Measurements from ENCODE around the gene FGFR1OP2.

The FGFR1OP2 gene

GRCh38 chr12:26928661-26929060 is 9.6 kb upstream of the FGFR1OP2 start:
- ChIA-PET CTCF (no interaction called here), POLR2A (no interaction called here)
- no peak overlapping the region for H3K27ac ChIP-seq (ENCODE audit: extremely low read depth, low read depth, low read length)
- H3K9me3 ChIP-seq (ENCODE audit: control insufficient read depth, insufficient read depth, low read depth, low read length), result no peaks in the 10 kb centered on the region
- TF ChIP-seq ZNF513 (tag by site-specific recombination; IDR thresholded peaks at IDR 0.05) (no peak), ZIC2 (tag by site-specific recombination; IDR thresholded peaks at IDR 0.05) (no peak), ZNF600 (tag by site-specific recombination; IDR thresholded peaks at IDR 0.05) (no peak), ZNF701 (tag by site-specific recombination; IDR thresholded peaks at IDR 0.05) (no peak), GLIS2 (tag by site-specific recombination; IDR thresholded peaks at IDR 0.05) (no peak), PRDM1 (tag by site-specific recombination; IDR thresholded peaks at IDR 0.05) (no peak), IKZF3 (tag by site-specific recombination; IDR thresholded peaks at IDR 0.05) (no peak), ZNF843 (tag by site-specific recombination; IDR thresholded peaks at IDR 0.05) (no peak), ZBTB44 (tag by site-specific recombination; IDR thresholded peaks at IDR 0.05) (no peak), ZNF148 (tag by site-specific recombination; IDR thresholded peaks at IDR 0.05; ENCODE audit: borderline replicate concordance) (no peak), ZNF626 (tag by site-specific recombination; IDR thresholded peaks at IDR 0.05) (no peak), ZNF248 (tag by site-specific recombination; IDR thresholded peaks at IDR 0.05) (no peak)
- H3K4me3 ChIP-seq (ENCODE audit: low read depth, low read length), result no peak overlapping the region
- peaks cover 48 to 67% of the 10 kb centered on the region in 2 experiments for H3K36me3 ChIP-seq (ENCODE audit: control insufficient read depth in 2 of 2, insufficient read depth in 1 of 2, low read length in 2 of 2)
- no peaks in the 10 kb centered on the region for H3K4me1 ChIP-seq (ENCODE audit: control insufficient read depth, insufficient read depth, low read length)

- CTCF ChIA-PET, result interaction anchor here (0.6 kb wide), 1 partner anchor 624 kb away, joined by 4 read pairs; no protein-coding TSS in a partner anchor
- Histone ChIP-seq H3K27ac (ENCODE audit: extremely low read depth, low read depth, low read length) (no peak overlapping the region), H3K4me3 (ENCODE audit: low read depth, low read length) (no peak overlapping the region), H3K4me1 (ENCODE audit: control insufficient read depth, insufficient read depth, low read length) (0 out of 2 replicates have a peak, but pooled peaks cover under 1% of the 10 kb centered on the region), H3K36me3 (ENCODE audit: control insufficient read depth in 2 of 2, insufficient read depth in 1 of 2, low read length in 2 of 2) (peaks cover 41 to 61% of the 10 kb centered on the region in 2 experiments), H3K9me3 (ENCODE audit: control insufficient read depth, insufficient read depth, low read depth, low read length) (no peaks in the 10 kb centered on the region)
- POLR2A ChIA-PET, result no interaction called here
- peak; percentile 99 for TF ChIP-seq PRDM1 (tag by site-specific recombination; IDR thresholded peaks at IDR 0.05)
- TF ChIP-seq ZNF830 (tag by site-specific recombination; IDR thresholded peaks at IDR 0.05; ENCODE audit: low read depth), result no peak
- peak; percentile 94 for TF ChIP-seq ZNF366 (tag by site-specific recombination; conservative IDR thresholded peaks at IDR 0.05)
- no peak for TF ChIP-seq ZBTB26 (tag by site-specific recombination; optimal IDR thresholded peaks at IDR 0.05)
- TF ChIP-seq ZBTB7A (tag by site-specific recombination; IDR thresholded peaks at IDR 0.05; ENCODE audit: low read depth), result no peak
Observed at GRCh38 chr12:26929590-26929989, 8.7 kb upstream of the FGFR1OP2 start.
